ENCODE data around the gene COL10A1. TPM values are rescaled to one million over a fixed set of nuclear protein-coding genes. Genes with fewer than 3 reads are reported as not detected.
A peak's percentile ranks its signal among the peaks of the same experiment; 100 is the strongest.

The COL10A1 gene
- total and polyA plus RNA-seq, 2 of the 4 experiments (the other 2 are of a cell fraction) = 0.05 TPM; not detected in 1

DNA sequence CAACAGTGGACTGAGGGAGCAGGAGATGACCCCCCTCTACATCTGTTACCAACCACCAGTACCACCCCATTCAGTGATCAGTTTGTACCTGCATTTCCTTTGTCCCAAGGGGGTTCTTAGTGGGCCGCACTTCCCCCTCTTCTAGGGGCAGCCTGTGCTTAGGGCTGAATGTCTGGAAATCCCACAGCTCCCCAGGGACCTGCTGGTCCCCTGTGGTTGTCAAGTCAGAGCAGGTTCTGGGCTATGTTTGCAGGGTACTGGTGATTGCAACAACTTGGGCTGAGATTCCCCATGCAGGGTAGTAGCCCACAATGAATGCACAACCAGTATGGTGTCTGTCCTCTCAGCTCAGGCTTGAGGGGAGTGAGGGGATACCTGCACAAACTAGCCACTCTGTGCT is 39.7 kb upstream of the COL10A1 start:
- H2BK120ac ChIP-seq (ENCODE audit: low read depth, low read length) = no peak overlapping the region
- no peak overlapping the region for H3K18ac ChIP-seq (ENCODE audit: low read depth, low read length)
- no peak overlapping the region for H3K56ac ChIP-seq (ENCODE audit: extremely low read depth, insufficient read depth, low read length)
- no peaks in the 10 kb centered on the region for H3K4me1 ChIP-seq (ENCODE audit: control insufficient read depth, insufficient read depth, low read length)
- no peaks in the 10 kb centered on the region for H3K36me3 ChIP-seq (ENCODE audit: control insufficient read depth, insufficient read depth, low read length)
- no peak overlapping the region for H4K5ac ChIP-seq (ENCODE audit: low read depth, low read length)
- H2BK15ac ChIP-seq (ENCODE audit: low read depth, low read length) = no peak overlapping the region
- intact Hi-C loops (cut with micrococcal nuclease) = no loop called here
- no peak overlapping the region for H4K8ac ChIP-seq (ENCODE audit: low read depth in 2 of 2, low read length in 2 of 2)
- peaks cover 0 to 3% of the 10 kb centered on the region in 2 experiments; a peak in 1 of 4 replicates for H3K79me1 ChIP-seq (ENCODE audit: low read depth in 1 of 2, low read length in 2 of 2)
- H3K14ac ChIP-seq (replicated peaks; ENCODE audit: low read depth, low read length) = no peak overlapping the region
- H3K4me3 ChIP-seq (ENCODE audit: insufficient read depth, low read depth, low read length) = no peak overlapping the region
- peak overlapping the region; percentile 42 for H2AK9ac ChIP-seq (replicated peaks; ENCODE audit: low read depth, low read length, poor library complexity)
- H2BK5ac ChIP-seq (ENCODE audit: low read depth, low read length, poor library complexity, severe bottlenecking) = no peak overlapping the region
- H4K91ac ChIP-seq (ENCODE audit: insufficient read depth, low read depth, low read length) = no peak overlapping the region
- no peaks in the 10 kb centered on the region for H4K20me1 ChIP-seq (ENCODE audit: insufficient read depth, low read length)
- no peak for TF ChIP-seq RFX5 (IDR thresholded peaks at IDR 0.05; ENCODE audit: low read depth, low read length)
- H3K9ac ChIP-seq (ENCODE audit: low read depth, low read length) = no peak overlapping the region
- in situ Hi-C loops (cut with MboI; ENCODE audit: low sequenced_read_pairs) = no loop called here
- CTCF ChIA-PET = no interaction called here
- H3K27me3 ChIP-seq (ENCODE audit: control insufficient read depth, insufficient read depth, low read length) = no peaks in the 10 kb centered on the region
- DNase-seq (no peak), ATAC-seq (ENCODE audit: low read depth) (no peak)
- H3K23ac ChIP-seq (ENCODE audit: low read depth, low read length) = no peak overlapping the region
- no peak overlapping the region for H3K4me2 ChIP-seq (ENCODE audit: low read depth, low read length)
- no peaks in the 10 kb centered on the region for H3K9me3 ChIP-seq (ENCODE audit: control insufficient read depth, insufficient read depth, low read length)
- H2AFZ ChIP-seq (replicated peaks; ENCODE audit: low read length, poor library complexity) = no peak overlapping the region
- BruUV-seq (replicated peaks) = no TSS peak
- H2AK5ac ChIP-seq (ENCODE audit: low read depth, low read length) = no peak overlapping the region
- no CpG with 5 or more reads among the region's 1 CpG for WGBS, 2 experiments (ENCODE audit: extremely low coverage in 2 of 2, insufficient read length in 1 of 2)
- H3K9me1 ChIP-seq (ENCODE audit: insufficient read depth, low read length) = no peaks in the 10 kb centered on the region
- dilution Hi-C loops (cut with HindIII; ENCODE audit: low sequenced_read_pairs, unreplicated experiment) = no loop called here
- POLR2A ChIA-PET (ENCODE audit: unreplicated experiment) = no interaction called here
- no peak overlapping the region for H2BK20ac ChIP-seq (ENCODE audit: low read depth, low read length)
- H3K4ac ChIP-seq (ENCODE audit: low read depth, low read length) = no peak overlapping the region
- H3K27ac ChIP-seq (ENCODE audit: insufficient read depth, low read length) = no peak overlapping the region
